Activated CD4-positive, alpha-beta T cell treated with anti-CD3 and anti-CD28 coated beads, Interleukin-2, amount 50 U/mL, for 1 hour (primary cell): ENCODE data around the gene HDAC10.
A peak's percentile ranks its signal among the peaks of the same experiment; 100 is the strongest.
"Not testable (repeated sequence)": the region's sequence is repeated elsewhere in the genome, so short reads cannot be mapped to it uniquely, and the experiment has no call there.

Experiments used
- DNase-seq: peaks from one replicate; pipeline ENCODE4 v3.0.0-alpha.2; 2020

The HDAC10 gene

DNA sequence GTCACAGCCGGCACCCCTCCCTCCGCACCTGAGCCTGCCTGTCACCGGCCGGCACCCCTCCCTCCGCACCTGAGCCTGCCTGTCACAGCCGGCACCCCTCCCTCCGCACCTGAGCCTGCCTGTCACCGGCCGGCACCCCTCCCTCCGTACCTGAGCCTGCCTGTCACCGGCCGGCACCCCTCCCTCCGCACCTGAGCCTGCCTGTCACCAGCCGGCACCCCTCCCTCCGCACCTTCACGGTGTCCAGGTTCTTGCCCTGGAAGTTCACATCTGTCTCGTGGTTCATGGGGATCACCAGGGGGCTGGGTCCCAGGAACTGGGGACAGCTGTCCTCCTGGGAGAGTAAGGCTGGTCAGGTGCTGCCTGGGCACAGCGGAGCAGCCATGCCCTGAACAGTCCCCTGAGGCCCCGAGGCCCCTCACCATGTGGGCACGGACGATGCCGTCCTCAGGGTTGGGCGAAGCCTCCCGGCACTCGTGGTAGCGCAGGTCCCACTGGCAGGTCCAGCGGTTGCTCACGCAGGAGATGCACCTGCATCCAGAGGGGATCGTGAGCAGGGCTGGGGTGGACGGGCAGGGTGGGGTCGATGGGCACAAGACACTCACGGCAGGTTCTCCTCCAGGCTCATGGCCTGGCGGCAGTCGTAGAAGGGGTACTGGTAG lies 34.6 kb upstream of the HDAC10 start:
- DNase-seq = no peak

DNA sequence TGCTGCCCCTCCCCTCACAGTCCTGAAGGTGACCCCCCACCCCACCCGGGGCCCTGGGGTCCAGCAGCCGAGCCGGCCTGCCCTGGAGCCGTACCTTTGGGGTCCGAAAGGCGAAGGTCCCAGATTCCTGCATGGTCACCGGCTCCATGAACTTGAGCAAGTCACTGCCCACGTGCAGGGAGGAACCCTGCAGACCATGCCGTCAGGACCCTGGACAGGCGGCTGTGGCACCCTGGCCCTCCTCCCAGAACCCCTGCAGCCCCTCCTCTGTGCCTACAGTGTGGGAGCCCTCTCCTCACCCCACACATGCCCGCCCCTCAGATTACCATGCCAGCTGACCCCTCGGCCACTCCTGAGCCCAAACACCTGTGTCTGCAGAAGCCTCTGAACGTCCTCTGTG lies 33.4 kb upstream of the HDAC10 start:
- no peak for DNase-seq

DNA sequence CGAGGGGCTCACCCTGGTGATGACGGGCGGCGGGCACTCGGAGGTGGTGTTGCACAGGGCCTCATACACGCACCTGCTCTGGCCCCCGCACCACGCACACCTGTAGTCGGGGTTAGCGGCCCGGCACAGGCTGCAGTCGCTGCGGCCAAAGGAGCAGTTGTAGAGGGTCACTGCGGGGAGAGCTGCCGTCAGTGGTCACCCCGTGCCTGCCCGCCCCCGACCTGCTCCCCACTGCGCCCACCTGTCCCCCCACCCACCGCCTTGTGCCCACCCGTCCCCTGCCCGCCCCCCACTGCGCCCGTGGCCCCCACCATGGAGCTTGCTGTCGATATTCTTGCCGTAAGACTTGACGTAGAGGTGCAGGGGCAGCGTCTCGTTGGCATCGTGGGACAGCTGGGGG lies 32.8 kb upstream of the HDAC10 start:
- no peak for DNase-seq

DNA sequence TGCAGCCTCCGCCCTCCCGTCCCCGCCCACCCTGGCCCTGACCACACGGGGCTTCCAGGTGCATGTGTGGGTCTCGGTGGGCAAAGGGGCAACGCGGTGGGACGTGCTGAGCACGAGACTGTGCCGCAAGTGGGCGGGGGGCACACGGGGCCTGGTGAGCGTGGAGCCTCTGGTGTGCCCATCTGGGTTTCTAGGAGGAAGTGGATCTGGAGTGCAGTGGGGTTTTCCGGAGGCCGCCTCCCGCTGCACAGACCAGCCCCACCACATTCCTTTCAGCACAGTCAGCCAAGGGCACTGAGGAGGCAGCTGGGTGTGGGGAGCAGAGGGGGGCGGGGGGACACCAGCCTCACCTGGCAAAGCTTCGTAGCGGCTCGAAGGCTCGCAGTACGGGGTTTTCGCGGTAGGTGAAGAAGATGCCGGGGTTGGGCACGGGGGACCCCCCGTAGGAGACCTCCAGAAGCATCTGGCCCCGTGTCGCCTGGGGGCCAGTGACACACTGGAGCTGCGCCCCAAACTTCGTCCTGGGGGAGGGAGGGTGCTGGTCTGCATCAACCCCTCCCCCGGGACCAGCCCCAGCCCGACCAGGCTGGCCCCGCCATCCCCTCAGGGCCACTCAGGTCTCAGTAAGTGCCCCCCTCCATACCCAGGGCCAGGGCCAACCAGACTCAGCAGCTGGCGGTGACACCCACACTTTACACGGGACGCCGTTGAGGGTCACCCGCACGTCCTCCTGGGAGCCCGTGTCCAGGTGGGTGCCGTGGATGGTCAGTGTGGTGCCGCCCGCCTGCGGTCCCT lies 31.5 kb upstream of the HDAC10 start:
- no peak for DNase-seq

DNA sequence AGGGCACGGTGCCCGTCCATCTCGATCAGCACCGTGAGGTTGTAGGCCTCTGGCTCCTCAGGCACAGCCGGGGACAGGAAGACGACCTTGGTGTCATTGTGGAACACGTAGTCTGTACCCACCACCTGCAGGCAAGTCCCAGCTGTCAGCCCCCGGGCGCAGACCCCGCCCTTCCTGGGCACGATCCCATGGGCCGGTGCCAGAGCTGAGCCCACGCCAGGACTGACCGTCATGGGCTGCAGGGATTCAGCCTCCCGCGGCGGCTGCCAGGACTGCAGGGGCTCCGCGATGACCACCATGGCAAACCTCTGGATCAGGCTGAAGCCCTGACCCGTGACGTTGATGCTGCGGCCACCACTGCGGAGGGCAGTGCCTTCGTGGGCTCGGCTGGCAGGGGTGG lies 30.9 kb upstream of the HDAC10 start:
- no peak for DNase-seq

DNA sequence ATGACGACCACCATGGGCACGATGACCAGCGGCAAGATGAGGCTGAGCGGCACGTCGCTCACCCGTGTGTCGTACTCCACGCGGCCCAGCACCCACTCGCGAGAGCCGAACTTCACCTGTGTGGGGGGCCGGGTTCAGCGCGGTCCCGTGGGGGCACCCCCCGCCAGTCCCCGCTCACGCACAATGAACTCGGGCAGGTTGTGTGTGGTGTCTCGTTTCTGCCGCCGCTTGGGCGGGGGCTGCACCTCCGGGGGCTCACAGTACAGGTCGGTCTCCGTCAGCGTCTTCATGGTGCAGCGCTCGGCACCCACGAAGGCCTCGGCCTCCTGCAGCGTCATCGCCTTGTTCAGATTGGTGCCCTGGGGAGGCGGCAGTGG lies 30.3 kb upstream of the HDAC10 start:
- DNase-seq = no peak

DNA sequence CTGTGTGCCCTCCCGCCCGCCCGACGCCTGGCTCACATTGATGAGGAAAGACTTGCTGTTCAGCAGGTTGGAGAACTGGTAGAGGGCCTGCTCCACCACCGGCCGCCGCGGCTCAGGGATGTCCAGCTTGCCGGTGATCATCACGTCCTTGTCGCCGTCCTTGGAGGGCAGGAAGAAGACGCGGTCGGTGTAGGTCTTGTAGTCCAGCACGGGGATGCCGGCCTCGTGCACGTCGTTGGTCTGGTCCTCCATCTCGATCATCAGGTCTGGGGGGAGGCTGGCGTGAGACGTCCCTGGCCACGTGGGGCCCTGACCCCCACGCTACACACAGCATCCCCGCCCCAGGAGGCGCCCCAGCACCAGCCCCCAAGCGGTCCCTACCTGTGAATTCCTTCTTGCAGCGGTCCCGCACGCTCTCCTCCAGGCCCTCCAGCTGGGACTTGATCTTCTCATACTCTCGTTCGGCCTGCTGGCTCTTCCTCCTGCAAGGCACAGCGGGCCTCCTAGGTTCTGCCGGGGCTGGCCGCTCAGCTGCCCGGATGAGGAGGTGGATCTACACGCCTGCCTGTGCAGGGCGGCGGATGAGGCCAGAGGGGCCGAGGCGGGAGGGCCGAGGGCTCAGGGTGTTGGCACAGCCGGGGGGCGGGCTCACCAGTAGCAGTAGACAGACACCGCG lies 29.8 kb upstream of the HDAC10 start:
- no peak for DNase-seq

DNA sequence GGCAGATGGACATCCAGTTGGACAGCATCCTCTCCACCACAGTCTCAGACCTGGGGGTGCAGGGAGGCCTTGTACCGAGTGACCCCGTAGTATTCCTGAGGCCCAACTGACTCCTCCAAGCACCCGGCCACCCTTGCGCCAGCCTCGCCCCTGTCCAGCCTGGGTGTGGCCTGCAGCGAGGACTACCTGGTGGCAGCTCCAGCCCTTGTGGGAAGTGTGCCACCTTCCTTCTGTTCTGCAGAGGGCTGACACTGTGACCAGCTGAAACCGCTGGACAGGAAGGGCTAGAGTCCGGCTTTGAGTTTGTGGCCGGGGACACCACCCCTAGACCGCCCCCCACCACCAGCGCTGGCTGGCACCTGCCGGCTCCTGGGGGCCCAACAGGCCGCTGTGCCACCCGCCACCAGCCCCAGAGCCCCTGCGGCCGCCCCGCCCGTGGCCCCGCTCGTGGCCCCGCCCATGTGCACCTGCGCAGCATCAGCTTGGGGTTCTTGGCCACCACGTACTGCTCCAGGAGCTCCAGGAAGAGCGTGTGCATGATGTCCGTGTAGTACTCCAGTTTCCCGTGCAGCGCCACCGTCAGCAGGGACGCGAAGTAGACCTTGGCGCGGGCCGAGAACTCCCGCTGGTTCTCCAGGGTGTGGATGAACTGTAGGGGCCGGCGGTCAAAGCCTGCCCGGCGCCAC lies 29.1 kb upstream of the HDAC10 start:
- DNase-seq = no peak

DNA sequence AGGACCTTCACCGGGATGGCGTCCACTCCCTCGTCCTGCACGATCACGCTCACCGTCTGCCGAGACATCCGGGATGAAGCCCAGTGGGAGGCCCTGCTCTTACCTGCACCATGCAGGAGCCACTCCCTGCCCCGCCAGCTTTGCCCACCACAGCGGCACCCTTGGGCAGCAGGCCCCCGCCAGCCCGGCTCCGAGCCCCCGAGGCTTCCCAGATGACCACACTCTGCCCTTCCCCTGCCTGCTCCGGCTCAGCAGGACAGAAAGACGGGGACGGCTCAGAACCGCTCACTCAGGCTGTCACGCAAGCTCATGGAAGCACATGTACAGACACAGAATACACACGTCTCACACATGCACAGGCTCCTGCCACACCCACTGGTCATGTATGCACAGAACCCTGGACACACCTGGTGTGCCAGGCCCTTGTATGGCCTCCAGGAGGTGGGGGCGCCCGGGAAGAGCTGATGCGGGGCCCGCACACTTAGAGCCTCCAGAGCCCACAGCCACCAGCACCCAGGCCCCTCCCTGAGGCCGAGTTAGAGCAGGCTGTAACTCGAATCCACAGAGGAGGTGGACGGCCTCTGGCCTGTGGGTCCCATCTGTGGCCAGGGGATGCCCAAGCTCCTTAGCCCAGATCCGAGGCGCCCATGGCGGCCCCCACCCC lies 28.0 kb upstream of the HDAC10 start:
- no peak for DNase-seq

DNA sequence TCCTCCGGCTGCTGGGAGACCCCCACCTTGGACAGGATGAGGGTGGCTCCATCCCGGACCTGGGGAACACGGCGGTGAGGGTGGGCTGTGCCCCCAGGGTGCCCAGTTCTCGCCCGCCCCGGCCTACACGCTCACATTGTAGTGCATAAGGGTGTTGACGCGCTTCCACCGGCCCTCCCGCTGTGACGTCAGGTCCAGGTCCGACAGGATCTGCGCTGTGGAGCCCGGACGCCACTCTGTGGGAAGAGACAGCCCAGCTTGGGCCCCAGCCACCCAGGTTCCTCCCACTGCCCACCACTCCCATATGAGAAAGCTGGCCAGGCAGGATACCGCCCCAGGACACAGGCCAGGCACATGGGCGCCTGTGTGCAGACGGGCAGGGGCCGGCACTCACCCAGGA lies 27.4 kb upstream of the HDAC10 start:
- no peak for DNase-seq

DNA sequence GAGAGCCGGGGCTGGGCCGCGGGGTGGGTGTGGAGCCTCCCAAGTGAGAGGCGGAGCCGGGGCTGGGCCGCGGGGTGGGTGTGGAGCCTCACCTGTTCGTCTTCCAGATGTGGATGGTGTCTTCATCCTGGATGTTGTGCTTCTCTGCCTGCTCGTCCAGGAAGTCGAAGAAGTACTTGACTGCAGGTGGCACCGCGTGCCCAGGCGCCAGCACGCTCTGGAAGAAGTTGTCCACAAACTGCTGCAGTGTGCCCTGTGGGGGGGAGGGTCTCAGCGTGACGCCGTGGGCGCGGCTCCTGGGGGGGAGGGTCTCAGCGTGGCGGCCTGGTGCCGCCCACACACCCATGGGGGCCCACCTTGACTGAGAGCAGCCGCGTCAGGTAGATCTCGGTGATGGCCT lies 26.7 kb upstream of the HDAC10 start:
- DNase-seq = no peak

DNA sequence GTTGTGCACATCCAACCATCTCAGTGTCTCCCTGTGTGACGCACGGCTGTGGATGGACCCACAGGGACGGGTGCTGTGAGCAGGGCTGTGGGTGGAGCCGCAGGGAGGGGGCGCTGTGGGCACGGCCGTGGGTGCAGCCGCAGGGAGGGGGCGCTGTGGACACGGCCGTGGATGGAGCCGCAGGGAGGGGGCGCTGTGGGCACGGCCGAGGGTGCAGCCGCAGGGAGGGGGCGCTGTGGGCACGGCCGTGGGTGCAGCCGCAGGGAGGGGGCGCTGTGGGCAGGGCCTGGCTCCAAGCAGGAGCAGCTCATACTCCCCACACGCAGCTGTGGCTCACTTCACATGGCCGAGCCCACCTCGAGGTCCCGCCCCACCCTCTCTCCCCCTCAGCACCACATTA lies 25.1 kb upstream of the HDAC10 start:
- DNase-seq = peak; percentile 20

DNA sequence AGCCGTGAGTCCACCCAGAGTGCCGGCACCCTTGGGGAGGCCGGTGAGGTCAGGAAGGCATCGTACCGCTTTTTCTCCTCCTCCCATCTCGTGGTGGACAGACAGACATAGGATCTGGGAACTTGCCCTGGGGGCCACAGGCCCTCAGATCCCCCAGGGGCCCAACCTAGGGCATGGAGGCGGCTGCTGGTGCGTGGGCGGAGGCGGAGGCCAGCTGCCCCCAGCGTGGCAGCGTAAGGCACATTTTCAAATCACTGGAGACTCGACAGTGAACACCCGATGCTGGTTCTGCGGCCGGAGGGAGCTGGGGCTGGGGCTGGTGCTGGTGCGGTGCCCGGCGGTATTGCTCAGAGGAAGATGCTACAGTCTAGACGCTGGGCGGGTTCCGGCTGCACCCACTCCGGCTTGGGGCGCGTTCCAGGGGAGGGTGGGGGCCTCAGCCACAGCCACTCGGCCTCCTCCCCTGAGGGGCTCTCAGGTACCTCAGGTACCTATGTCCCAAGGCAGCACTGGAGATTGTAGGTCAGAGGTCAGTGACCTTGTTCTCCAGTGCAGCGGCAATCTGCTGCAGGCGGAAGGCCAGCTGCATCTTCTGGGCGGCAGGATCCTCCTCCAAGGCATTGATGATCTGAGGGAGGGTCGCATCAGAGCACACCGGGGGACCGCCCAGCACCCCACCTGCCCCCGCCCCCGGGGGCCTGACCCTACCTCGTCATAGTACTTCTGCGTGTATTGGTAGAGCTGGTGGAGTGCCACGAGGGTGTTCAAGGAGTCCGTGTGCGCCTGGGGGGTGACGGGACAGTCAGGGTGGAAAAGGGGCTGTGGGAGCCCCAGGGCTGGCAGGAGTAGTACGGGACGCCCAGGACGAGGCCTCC lies 24.4 kb upstream of the HDAC10 start:
- DNase-seq = no peak

DNA sequence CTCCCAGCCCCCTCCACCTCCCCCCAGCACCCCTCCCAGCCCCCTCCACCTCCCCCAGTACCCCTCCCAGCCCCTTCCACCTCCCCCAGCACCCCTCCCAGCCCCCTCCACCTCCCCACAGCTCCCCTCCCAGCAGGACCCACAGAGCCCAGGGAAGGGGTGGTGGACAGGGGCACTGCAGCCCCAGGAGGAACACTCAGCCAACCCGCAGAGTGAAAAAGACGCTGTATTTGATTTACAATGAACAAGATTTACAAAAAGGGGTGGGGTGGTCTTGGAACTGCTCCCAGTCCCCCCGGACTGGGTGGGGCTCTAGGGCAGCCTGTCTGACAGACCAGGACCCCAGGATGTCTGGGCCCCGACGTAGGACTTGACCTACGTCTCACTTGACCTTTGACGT lies 23.7 kb upstream of the HDAC10 start:
- DNase-seq = no peak

DNA sequence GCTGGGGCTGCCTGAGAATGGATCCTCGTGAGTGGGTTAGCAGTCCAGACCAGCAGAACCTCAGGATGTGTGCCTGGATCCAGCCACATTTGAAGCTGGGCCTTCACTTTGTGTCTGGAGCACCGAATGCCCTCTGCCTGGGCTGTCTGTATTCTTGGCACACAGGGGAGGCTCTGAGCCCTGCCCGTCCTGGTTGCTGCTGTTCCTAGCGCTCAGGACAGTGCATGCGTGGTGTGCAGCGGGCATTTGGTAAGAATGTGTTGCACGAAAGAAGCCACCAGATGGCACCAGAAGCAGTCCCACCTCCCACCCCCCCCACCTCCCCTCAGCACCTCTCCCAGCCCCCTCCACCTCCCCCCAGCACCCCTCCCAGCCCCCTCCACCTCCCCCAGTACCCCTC lies 23.2 kb upstream of the HDAC10 start:
- peak; percentile 34 for DNase-seq

DNA sequence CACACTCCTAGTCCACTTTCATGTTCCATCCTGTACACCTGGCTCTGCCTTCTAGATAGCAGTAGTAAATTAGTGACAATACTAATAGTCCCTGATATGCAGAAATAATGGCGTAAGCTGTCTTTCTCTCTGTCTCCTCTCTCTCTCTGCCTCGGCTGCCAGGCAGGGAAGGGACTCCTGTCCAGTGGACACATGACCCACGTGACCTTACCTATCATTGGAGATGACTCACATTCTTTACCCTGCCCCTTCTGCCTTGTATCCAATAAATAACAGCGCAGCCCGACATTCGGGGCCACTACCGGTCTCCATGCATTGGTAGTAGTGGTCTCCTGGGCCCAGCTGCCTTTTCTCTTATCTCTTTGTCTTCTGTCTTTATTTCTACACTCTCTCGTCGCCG lies 22.7 kb upstream of the HDAC10 start:
- DNase-seq = not testable (repeated sequence)

DNA sequence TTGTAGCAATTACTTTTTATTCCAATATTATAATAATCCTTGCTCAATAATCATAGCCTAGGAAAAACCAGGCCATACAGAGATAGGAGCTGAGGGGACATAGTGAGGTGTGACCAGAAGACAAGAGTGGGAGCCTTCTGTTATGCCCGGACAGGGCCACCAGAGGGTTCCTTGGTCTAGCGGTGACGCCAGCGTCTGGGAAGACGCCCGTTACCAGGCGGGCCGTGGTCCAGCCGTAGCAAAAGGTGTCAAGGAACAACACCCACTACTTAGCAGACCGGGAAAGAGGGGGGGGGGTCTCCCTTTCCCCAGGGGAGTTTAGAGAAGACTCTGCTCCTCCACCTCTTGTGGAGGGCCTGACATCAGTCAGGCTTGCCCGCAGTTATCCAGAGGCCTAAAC lies 22.3 kb upstream of the HDAC10 start:
- not testable (repeated sequence) for DNase-seq

DNA sequence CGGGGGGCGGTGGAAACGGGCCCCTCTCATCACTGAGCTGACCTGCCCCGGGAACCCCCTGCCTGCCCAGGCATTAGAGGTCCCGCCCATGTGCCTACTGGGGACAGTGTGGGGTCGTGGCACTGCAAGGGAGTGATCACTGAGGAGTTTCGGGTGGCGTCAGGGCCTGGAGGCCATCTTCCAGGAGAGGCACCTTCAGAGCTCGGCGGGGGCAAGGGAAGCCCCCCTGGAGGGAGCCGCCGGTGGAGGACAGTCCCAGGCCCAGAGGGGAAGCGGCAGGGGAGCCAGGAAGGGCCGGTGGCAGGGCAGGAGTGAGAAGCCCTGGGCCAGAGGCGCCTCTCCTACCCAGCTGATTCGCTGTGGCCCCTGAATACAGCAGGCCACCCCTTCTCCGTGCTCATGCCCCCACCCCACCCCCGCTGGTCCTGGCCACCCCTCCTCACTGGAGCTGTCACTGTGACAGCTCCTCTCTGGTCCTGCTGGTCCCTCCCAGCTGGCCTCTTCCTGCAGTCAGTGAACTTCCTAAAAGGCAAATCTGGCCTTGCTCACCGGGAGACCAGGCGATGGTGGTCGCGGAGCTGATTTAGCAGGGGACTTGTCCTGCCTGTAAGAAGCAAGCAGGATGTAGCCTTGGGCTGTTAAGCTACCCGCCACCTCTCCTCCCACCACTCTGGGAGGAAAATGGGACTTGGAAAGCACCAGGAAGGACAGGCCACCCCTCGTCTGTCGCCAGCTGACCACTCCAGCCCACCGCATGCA lies 21.2 kb upstream of the HDAC10 start:
- DNase-seq = no peak

DNA sequence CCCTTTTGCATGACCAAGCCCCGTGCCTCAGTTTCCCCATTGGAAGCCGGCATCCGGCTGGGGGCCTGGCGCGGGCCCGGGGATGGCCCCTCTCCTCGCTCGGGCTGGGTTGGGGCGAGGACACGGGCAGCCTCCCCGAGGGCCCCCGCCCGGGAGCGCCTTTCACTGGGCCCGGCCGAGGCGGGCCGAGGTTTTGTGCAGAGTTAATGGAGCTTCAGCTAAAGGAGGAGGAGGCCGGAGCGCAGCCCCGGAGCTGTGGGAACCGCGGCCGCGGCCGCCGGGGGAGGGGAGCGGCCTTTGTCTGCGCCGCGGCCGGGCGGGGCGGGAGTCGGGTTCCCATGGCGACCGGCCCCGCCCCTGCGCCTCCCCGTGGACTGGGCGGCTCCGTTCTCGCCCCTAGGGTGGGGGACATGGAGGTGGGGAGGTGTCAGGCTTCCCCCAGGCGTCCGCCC lies 20.5 kb upstream of the HDAC10 start:
- peak; percentile 53 for DNase-seq

DNA sequence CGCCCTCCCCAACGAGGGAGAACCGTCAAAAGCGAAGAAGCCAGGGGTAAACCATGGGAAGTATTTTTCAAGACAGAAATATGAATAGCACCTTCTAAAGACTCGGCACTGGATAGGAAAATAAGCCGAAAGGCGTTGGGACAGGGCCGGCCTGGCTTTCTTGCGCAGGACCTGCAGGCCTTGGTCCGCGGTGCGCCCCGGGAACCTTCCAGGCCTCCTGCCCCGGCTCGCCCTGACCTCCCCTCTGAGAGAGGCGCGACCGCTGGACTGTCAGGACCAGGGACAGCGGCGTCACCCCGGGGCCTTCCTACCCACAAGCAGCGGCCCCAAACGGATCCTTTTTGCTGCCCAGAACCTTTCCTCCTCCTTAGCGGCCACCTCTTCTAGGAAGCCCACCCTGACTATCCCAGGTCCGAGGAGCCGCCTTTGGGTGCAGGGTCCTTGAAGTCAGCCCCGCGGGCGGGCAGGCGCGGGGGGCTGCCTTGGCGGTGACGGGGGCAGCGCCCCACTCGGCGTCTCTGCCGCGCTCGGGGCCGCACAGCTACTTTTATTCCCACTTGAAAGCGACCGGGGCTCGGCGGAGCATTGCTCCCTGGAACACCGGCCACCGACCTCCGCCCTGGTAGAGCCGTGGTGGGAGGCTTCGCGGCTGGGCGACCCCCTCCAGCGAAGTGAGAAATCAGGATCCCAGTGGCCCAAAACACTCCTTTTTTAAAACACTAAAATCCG lies 19.8 kb upstream of the HDAC10 start:
- peak; percentile 73 for DNase-seq
